Spinal cord (tissue), 10 donors: ENCODE measurements around the gene GDPD4. TPM values are rescaled to one million over a fixed set of nuclear protein-coding genes. Genes with fewer than 3 reads are reported as not detected.
"Not testable (repeated sequence)": the region's sequence is repeated elsewhere in the genome, so short reads cannot be mapped to it uniquely, and the experiment has no call there.

Experiments used
- DNase-seq, 6 donors: peaks; one replicate each; pipeline versions ENCODE4 v3.0.0 to v3.0.0-alpha.2; 2013 to 2015; ENCODE audit warnings: low spot score in 6 of 6, low read depth in 4 of 6
- H3K27ac ChIP-seq: one replicate; pipeline ENCODE4 v1.5.1; 2013; ENCODE audit warnings: low read depth, low read length, control low read depth
- H3K27me3 ChIP-seq: one replicate; pipeline ENCODE4 v1.6.1; 2013; ENCODE audit warnings: low read length; ENCODE audit not compliant: control insufficient read depth, insufficient read depth
- H3K36me3 ChIP-seq: one replicate; pipeline ENCODE4 v1.6.1; 2013; ENCODE audit warnings: low read length; ENCODE audit not compliant: control insufficient read depth, insufficient read depth
- H3K4me1 ChIP-seq: one replicate; pipeline ENCODE4 v1.6.1; 2013; ENCODE audit warnings: low read length; ENCODE audit not compliant: control insufficient read depth, insufficient read depth
- H3K4me3 ChIP-seq: one replicate; pipeline ENCODE4 v1.5.1; 2013; ENCODE audit warnings: low read depth, low read length, control low read depth
- H3K9me3 ChIP-seq: one replicate; pipeline ENCODE4 v1.6.1; 2013; ENCODE audit warnings: low read length; ENCODE audit not compliant: control insufficient read depth, insufficient read depth
- WGBS: methylation state at CpG from one replicate; pipeline ENCODE4 v1.1.5; 2013; ENCODE audit warnings: missing lambda C conversion rate; ENCODE audit not compliant: insufficient coverage; 5-methylcytosine and 5-hydroxymethylcytosine counted together
- polyA plus RNA-seq, 2 donors: library from polyadenylated mRNA; unstranded; fragments of 120-200 nt; gene quantifications; one replicate each; pipeline ENCODE4 v1.2.1, GENCODE V29; 2013; ENCODE audit not compliant: insufficient read length in 2 of 2
- total RNA-seq, 2 donors: library from RNA; depleted of rRNA in 1 of 2; stranded (reverse); fragments of 120-200 nt in 1 of 2; fragments of >200 nt in 1 of 2; gene quantifications; one replicate each; pipeline versions ENCODE4 v1.2.3 to v1.2.4, GENCODE V29; 2013 to 2014
- donor health status: healthy.

Gene GDPD4
- total and polyA plus RNA-seq, 4 donors: 0.44 TPM; not detected in 3

DNA sequence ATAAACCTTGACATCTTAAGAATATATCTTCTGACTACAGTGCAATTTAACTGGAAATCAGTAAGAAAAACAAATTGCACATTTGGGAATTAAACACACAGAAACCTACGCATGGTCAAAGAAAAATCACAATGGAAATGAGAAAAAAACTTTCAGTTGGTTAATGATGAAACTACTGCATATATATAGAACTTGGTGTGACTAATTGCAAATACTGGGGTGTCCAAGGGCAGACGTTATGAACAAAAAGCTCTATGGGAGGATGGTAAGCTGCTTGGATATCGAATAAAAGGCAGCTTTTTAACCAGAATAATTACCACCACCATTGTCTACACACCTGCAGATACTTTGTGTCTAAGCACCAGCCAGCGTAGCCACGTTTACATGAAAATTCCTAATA lies 791 bp downstream of the GDPD4 start:
- no peaks in the 10 kb centered on the region for H3K27me3 ChIP-seq
- no peaks in the 10 kb centered on the region for H3K9me3 ChIP-seq
- H3K36me3 ChIP-seq: no peaks in the 10 kb centered on the region
- 61% methylated on average over 2 of the region's 5 CpGs for WGBS
- DNase-seq: no peak
- no peaks in the 10 kb centered on the region for H3K4me1 ChIP-seq
- H3K27ac ChIP-seq: no peak overlapping the region
- H3K4me3 ChIP-seq: no peak overlapping the region

DNA sequence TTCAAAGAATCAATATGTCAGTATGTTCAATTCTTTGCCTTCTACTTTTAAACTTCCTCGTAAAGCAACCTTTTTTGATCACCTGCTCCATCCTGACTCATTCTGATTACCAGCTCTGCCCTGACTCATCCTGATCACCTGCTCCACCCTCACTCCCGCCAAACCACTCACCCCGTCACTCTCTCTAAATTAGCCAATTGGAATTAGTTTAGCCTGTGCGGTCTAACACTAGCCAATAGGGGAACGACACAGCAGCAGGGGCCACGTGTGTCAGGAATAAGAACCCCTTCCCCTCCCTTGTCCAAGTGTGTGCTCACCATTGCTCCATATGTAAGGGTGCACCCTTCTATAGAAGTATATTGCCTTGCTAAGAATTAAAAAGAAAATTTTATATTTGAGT lies 1.5 kb downstream of the GDPD4 start:
- H3K4me1 ChIP-seq, H3K4me3 ChIP-seq, H3K27me3 ChIP-seq, H3K27ac ChIP-seq, H3K9me3 ChIP-seq, DNase-seq, H3K36me3 ChIP-seq: not testable (repeated sequence)
- 100% methylated on average over 2 of the region's 6 CpGs for WGBS

DNA sequence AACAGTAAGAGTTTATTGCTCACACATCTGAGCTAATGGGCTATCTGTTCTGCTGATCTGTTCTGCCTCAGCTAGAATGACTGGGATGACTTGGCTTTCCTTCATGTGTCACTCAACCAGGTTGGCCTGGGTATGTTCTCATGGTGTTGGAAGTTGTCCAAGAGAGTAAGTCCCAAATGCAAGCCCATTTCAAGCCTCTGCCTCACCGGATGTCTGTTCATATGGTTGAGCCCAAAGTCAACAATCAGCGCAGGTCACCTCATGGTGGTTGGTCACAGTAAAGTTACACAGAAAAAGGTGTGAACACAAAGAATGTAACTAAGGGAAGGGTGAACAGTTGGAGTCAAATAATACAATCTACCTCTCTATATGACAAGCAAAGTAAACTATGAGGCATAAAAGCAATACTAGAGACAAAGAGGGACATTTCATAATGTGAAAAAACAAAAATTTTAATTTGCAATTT lies 1.9 kb downstream of the GDPD4 start:
- DNase-seq: no peak
- WGBS: 83% methylated on average over 1 of the region's 2 CpGs
- H3K36me3 ChIP-seq: no peaks in the 10 kb centered on the region

DNA sequence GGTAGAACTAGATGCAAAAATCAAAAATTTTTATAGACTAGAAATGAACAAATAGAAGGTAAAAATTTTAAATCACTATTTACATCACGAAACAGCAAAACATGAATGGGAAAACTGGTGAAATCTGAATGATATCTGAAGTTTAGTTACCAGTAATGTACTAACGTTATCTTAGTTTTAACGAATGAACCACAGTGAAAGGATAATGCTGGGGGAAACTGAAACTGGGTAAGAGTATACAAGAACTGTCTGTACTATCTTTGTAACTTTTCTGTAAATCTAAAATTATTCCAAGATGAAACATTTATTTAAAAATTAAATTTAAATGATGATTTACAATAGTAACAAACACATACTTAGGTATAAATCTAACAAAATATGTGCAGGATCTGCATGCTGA lies 7.4 kb downstream of the GDPD4 start:
- H3K9me3 ChIP-seq: no peaks in the 10 kb centered on the region
- 100% methylated on average over 2 of the region's 3 CpGs for WGBS
- DNase-seq: no peak

More for the DNA sequence above, 1.9 kb downstream of the GDPD4 start:
- no peaks in the 10 kb centered on the region for H3K4me1 ChIP-seq
- no peaks in the 10 kb centered on the region for H3K9me3 ChIP-seq
- H3K27me3 ChIP-seq: no peaks in the 10 kb centered on the region
- H3K27ac ChIP-seq: no peak overlapping the region
- no peak overlapping the region for H3K4me3 ChIP-seq

DNA sequence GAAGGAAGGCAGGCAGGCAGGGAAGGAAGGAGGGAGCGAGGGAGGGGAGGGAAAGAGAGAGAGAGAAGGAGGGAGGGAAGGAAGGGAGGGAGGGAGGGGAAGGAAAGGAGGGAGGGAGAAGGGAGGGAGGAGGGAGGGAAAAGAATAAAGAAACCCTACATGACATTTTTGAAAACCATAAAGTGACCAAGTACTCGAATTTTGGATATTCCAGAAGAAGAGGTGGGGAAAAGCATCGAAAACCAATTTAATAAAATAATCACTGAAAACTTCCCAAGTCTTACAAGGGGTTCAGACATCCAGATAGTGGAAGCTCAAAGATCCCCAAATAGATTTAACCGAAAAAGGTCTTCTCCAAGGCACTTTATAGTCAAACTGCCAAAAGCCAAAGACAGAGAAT lies 11.7 kb downstream of the GDPD4 start:
- Histone ChIP-seq H3K27ac (no peak overlapping the region), H3K27me3 (no peaks in the 10 kb centered on the region)

More for the DNA sequence above, 7.4 kb downstream of the GDPD4 start:
- Histone ChIP-seq H3K27me3 (no peaks in the 10 kb centered on the region), H3K4me1 (no peaks in the 10 kb centered on the region), H3K4me3 (no peak overlapping the region), H3K27ac (no peak overlapping the region), H3K36me3 (no peaks in the 10 kb centered on the region)

DNA sequence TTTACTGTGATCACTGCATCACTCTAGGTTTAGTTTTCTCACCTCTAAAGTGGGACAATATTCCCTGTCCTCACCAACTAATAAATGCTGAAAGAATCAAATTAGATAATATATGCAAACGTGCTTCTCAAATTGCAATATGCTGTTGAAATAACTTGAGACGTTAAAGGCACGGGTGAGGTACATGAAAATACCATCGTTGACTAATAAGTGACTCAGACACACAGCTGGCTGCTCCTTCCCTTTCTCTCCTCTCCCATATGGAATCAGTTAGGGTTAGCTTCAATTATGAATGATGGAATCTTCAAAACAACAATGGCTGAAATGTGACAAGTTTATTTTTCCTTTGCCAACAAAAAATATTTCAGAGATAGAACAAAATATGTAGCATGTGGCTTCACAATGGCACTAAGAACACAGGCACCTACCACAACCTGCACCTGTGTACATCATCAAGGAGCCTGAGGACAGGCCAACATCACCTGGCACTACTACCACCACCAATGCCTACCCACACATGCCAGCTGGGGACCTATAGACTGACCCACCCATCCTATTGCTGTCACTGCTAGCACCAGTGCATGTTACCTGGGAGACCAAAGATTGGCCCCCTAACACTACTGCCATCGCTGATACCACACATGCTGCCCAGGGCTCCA lies 13.7 kb downstream of the GDPD4 start:
- 88% methylated on average over 1 of the region's 5 CpGs for WGBS
- DNase-seq: no peak
- Histone ChIP-seq H3K27me3 (no peaks in the 10 kb centered on the region), H3K4me1 (no peaks in the 10 kb centered on the region), H3K4me3 (no peak overlapping the region), H3K9me3 (no peaks in the 10 kb centered on the region), H3K27ac (no peak overlapping the region), H3K36me3 (no peaks in the 10 kb centered on the region)

More for the DNA sequence above, 11.7 kb downstream of the GDPD4 start:
- 100% methylated on average over 2 of the region's 4 CpGs for WGBS
- Histone ChIP-seq H3K36me3 (no peaks in the 10 kb centered on the region), H3K4me1 (no peaks in the 10 kb centered on the region), H3K9me3 (no peaks in the 10 kb centered on the region), H3K4me3 (no peak overlapping the region)
- DNase-seq: no peak

DNA sequence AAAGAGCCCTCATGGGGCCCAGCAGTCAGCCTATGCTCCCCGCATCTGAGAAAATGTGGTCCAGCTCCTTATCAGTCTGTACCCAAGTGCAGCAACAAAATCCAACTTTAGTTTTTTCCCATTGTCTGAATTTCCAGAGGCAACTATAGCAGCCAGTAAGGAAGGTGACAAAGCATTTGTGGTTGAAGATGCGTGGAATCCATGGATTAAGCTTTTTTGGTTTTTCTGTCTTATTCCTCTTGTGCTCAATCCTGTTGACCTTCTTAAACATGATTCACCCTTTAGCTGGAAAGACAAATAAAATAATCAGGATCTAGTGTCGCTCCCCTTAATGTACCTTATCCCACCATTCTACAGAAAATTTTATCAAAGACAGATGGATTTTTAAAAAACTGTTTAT lies 14.3 kb downstream of the GDPD4 start:
- Histone ChIP-seq H3K27me3 (no peaks in the 10 kb centered on the region), H3K4me3 (no peak overlapping the region), H3K4me1 (no peaks in the 10 kb centered on the region), H3K9me3 (no peaks in the 10 kb centered on the region), H3K27ac (no peak overlapping the region), H3K36me3 (no peaks in the 10 kb centered on the region)
- 92% methylated on average over 2 of the region's 3 CpGs for WGBS
- no peak for DNase-seq

DNA sequence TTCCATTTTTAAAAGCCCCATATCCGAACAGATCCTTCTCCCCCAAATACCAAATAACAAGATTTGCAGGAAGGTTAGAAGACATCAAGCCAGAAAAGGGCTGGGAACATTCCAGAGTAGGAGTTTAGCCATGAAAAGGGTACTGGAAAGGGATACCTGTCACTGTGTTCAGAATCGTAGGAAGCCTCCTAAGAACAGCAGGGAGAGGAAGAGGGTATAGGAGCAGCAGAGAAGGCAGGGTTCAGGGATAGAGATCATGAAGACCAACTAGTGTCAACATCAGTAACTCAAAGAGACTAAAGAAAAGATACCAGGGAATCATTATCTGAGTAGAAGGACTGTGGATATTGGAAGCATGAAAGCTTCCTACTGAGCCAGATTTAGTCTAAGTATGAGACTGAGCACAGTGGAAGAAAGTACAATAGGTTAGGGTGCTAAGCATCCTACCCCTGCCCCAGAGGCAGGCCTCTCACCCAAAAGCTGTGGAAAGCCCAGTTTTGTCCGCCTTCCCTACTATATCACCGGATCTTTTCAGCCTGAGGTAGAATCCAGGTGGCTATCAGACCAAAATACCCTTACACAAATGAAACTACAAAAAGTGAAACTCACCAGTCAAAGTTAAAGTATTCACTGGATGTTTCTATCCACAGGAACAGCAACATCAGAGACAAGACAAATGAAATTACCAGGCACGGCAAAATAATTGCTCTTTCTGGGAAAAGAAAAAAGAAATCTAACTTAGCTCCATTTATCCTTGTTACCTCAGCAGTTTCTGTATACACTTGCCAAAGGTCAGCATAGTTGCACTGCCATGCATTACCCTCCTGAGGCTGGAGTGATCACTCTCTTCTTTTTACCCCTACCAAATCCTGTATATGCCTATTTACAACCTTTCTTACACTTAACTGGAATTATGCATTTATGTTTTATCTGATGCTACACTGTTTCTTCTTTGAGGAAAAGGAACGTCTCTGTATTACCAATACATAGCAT lies 16.7 kb downstream of the GDPD4 start:
- Histone ChIP-seq H3K27ac (no peak overlapping the region), H3K4me1 (no peaks in the 10 kb centered on the region), H3K4me3 (no peak overlapping the region), H3K9me3 (peaks cover 1% of the 10 kb centered on the region), H3K36me3 (no peaks in the 10 kb centered on the region), H3K27me3 (no peaks in the 10 kb centered on the region)
- 82% methylated on average over 4 of the region's 6 CpGs for WGBS
- DNase-seq: peak in 1 of 6 donors; percentile 3

DNA sequence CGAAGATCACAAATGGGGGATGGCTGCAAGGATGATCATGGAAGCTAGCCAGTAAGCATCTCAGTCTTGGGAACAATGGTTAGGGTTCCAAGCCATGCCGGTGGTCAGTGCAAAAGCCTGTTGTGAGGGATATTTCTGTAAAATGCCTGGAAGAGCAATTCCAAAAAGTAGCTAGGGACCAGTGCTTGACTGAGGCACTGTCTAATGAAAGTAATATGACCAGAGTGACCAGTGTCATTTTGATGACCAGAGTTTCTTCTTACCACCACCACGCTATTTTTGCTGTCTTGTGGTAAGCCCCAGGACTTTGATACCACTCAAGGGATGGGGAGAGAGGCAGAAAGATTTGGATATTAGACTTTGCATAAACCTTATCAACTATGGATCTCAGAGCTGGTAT lies 18.4 kb downstream of the GDPD4 start:
- Histone ChIP-seq H3K4me1 (no peaks in the 10 kb centered on the region), H3K27me3 (no peaks in the 10 kb centered on the region), H3K27ac (no peak overlapping the region), H3K4me3 (no peak overlapping the region), H3K36me3 (no peaks in the 10 kb centered on the region), H3K9me3 (peaks cover 1% of the 10 kb centered on the region)
- DNase-seq: no peak
- WGBS: 40% methylated on average over 2 of the region's 3 CpGs
